Smooth muscle cell (in vitro differentiated cells): ENCODE measurements around the gene TRIM41. TPM values are rescaled to one million over a fixed set of nuclear protein-coding genes. Genes with fewer than 3 reads are reported as not detected.
A peak's percentile ranks its signal among the peaks of the same experiment; 100 is the strongest.
"Not testable (repeated sequence)": the region's sequence is repeated elsewhere in the genome, so short reads cannot be mapped to it uniquely, and the experiment has no call there.

Source experiments
- DNase-seq: peaks from one replicate; lab custom pipeline; 2025; ENCODE audit not compliant: unreplicated experiment; lab: John Stamatoyannopoulos, UW
- H2AFZ ChIP-seq: fragments of 200-600 bp; sonication (generic); 2 replicates; pipeline ENCODE4 v1.6.0; 2016; ENCODE audit warnings: antibody characterized with exemption, low read depth, mild to moderate bottlenecking
- H3F3A ChIP-seq: fragments of 200-600 bp; sonication (generic); 2 replicates; pipeline ENCODE4 v1.6.0; 2017; ENCODE audit warnings: antibody characterized with exemption, low read depth
- H3K27ac ChIP-seq: fragments of 200-600 bp; sonication (generic); 2 replicates; pipeline ENCODE4 v1.5.1; 2016; ENCODE audit warnings: low read depth, mild to moderate bottlenecking
- H3K27me3 ChIP-seq: fragments of 200-600 bp; sonication (generic); 2 replicates; pipeline ENCODE4 v1.6.1; 2016; ENCODE audit warnings: low read depth, mild to moderate bottlenecking
- H3K36me3 ChIP-seq: fragments of 200-600 bp; sonication (generic); 2 replicates; pipeline ENCODE4 v1.5.1; 2016; ENCODE audit warnings: low read depth
- H3K4me1 ChIP-seq: fragments of 200-600 bp; sonication (generic); 2 replicates; pipeline ENCODE4 v1.5.1; 2016; ENCODE audit warnings: low read depth
- H3K4me2 ChIP-seq: fragments of 200-600 bp; sonication (generic); 2 replicates; pipeline ENCODE4 v1.6.0; 2016; ENCODE audit warnings: mild to moderate bottlenecking
- H3K4me3 ChIP-seq: fragments of 200-600 bp; sonication (generic); 2 replicates; pipeline ENCODE4 v1.5.1; 2016; ENCODE audit warnings: mild to moderate bottlenecking
- H3K79me2 ChIP-seq: fragments of 200-600 bp; sonication (generic); 2 replicates; pipeline ENCODE4 v1.6.0; 2016; ENCODE audit warnings: low read depth, mild to moderate bottlenecking
- H3K9ac ChIP-seq: fragments of 200-600 bp; sonication (generic); 2 replicates; pipeline ENCODE4 v1.6.0; 2016; ENCODE audit warnings: low read depth
- H3K9me3 ChIP-seq: fragments of 200-600 bp; sonication (generic); replicated peaks from 2 replicates; pipeline ENCODE4 v1.5.1; 2016; ENCODE audit warnings: low read depth
- H4K20me1 ChIP-seq: fragments of 200-600 bp; sonication (generic); 2 replicates; pipeline ENCODE4 v1.6.0; 2016; ENCODE audit warnings: low read depth
- WGBS: methylation state at CpG from one replicate; pipeline ENCODE4 v1.1.7; 2016; ENCODE audit warnings: low lambda C conversion rate; 5-methylcytosine and 5-hydroxymethylcytosine counted together
- polyA plus RNA-seq: library from polyadenylated mRNA; unstranded; fragments of >200 nt; fragmentation: Nextera tagmentation; extraction: Ambion mirVana; gene quantifications from 2 replicates; pipeline ENCODE4 v1.2.1, GENCODE V29; 2016
- total RNA-seq: library from RNA; depleted of rRNA; stranded (reverse); fragments of >200 nt; gene quantifications from 2 replicates; pipeline ENCODE4 v1.2.3, GENCODE V29; 2014
- TF ChIP-seq, protein P1 (sequence below): fragments of 200-600 bp; sonication (generic); IDR thresholded peaks from 2 replicates; pipeline ENCODE4 v1.5.1; 2017; ENCODE audit warnings: borderline replicate concordance, mild to moderate bottlenecking, antibody characterized with exemption; ENCODE audit not compliant: insufficient read depth, poor library complexity, severe bottlenecking

Gene TRIM41
- total RNA-seq (6.3 and 7.5 TPM in 2 replicates), polyA plus RNA-seq (2.4 and 2.6 TPM in 2 replicates)

- DNase-seq, result no peak
- TF ChIP-seq, protein P1, sequence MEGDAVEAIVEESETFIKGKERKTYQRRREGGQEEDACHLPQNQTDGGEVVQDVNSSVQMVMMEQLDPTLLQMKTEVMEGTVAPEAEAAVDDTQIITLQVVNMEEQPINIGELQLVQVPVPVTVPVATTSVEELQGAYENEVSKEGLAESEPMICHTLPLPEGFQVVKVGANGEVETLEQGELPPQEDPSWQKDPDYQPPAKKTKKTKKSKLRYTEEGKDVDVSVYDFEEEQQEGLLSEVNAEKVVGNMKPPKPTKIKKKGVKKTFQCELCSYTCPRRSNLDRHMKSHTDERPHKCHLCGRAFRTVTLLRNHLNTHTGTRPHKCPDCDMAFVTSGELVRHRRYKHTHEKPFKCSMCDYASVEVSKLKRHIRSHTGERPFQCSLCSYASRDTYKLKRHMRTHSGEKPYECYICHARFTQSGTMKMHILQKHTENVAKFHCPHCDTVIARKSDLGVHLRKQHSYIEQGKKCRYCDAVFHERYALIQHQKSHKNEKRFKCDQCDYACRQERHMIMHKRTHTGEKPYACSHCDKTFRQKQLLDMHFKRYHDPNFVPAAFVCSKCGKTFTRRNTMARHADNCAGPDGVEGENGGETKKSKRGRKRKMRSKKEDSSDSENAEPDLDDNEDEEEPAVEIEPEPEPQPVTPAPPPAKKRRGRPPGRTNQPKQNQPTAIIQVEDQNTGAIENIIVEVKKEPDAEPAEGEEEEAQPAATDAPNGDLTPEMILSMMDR, result peak; percentile 6
- no peaks in the 10 kb centered on the region for H3K36me3 ChIP-seq
- peaks cover 31% of the 10 kb centered on the region for H3K79me2 ChIP-seq
- H2AFZ ChIP-seq, result peak within 1 kb of the TSS; percentile 46
- H3K9ac ChIP-seq, result peak within 1 kb of the TSS; percentile 87
- H3K27me3 ChIP-seq, result no peaks in the 10 kb centered on the region
- no peaks in the 10 kb centered on the region for H4K20me1 ChIP-seq
- H3K27ac ChIP-seq, result peak within 1 kb of the TSS; percentile 90
- peaks cover 22% of the 10 kb centered on the region for H3F3A ChIP-seq
- under 1% methylated on average over 54 of the region's 59 CpGs for WGBS
- H3K9me3 ChIP-seq, result no peaks in the 10 kb centered on the region
- no peaks in the 10 kb centered on the region for H3K4me1 ChIP-seq
- H3K4me3 ChIP-seq, result peak within 1 kb of the TSS; percentile 71
- peak within 1 kb of the TSS; percentile 85 for H3K4me2 ChIP-seq
Measured at GRCh38 chr5:181223058-181223728, at the start of gene TRIM41. Gene TRIM41, plus strand, starts transcription at chr5:181223281. Its CDS starts 719 bp downstream, at chr5:181224000.

- H3F3A ChIP-seq, result peaks cover 15% of the 10 kb centered on the region
- H3K79me2 ChIP-seq, result no peaks in the 10 kb centered on the region
- H4K20me1 ChIP-seq, result no peaks in the 10 kb centered on the region
- TF ChIP-seq, protein P1, result no peak
- DNase-seq, result no peak
- H3K9ac ChIP-seq, result no peak overlapping the region
- 1% methylated on average over 50 of the region's 50 CpGs for WGBS
- peak overlapping the region; percentile 54 for H3K4me2 ChIP-seq
- no peaks in the 10 kb centered on the region for H3K9me3 ChIP-seq
- peaks cover 48% of the 10 kb centered on the region for H3K27me3 ChIP-seq
- H3K36me3 ChIP-seq, result no peaks in the 10 kb centered on the region
- H3K27ac ChIP-seq, result no peak overlapping the region
- H3K4me3 ChIP-seq, result peak overlapping the region; percentile 21
- H3K4me1 ChIP-seq, result peaks cover 17% of the 10 kb centered on the region
- peak overlapping the region; percentile 27 for H2AFZ ChIP-seq
Measured at GRCh38 chr5:181173420-181174342, 49.4 kb upstream of the TRIM41 start.

DNA sequence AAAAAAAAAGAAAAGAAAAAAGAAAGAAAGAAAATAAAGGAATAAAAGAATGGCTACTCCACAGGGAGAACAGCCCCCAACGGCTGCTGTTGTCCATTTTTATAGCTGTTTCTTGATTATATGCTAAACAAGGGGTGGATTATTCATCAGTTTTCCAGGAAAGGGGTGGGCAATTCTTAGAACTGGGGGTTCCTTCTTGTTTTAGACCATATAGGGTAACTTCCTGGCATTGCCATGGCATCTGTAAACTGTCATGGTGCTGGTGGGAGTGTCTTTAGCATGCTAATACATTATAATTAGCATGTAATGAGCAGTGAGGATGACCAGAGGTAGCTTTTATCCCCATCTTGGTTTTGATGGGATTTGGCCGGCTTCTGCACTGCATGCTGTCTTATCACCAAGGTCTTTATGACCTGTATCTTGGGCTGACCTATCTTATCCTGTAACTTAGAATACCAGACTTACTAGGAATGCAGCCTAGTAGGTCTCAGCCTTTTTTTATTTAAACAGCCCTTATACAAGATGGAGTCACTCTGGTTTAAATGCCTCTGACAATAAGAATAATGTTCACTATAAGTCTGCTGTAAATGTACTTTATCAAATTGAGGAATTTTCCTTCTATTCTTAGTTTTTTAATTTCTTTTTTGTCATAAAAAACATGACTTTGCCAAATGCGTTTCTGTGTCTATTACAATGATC, 46.7 kb upstream of the TRIM41 start:
- Histone ChIP-seq H3K9ac (no peak overlapping the region), H3K4me2 (no peak overlapping the region), H4K20me1 (no peaks in the 10 kb centered on the region), H3K9me3 (no peaks in the 10 kb centered on the region), H3K27ac (no peak overlapping the region), H3K79me2 (no peaks in the 10 kb centered on the region), H3K4me3 (no peak overlapping the region), H2AFZ (no peak overlapping the region), H3K4me1 (no peaks in the 10 kb centered on the region), H3K36me3 (no peaks in the 10 kb centered on the region), H3K27me3 (peaks cover 43% of the 10 kb centered on the region), H3F3A (peaks cover 11% of the 10 kb centered on the region)
- WGBS, result 85% methylated on average over 3 of the region's 3 CpGs
- TF ChIP-seq, protein P1, result no peak
- no peak for DNase-seq

GRCh38 chr5:181177559-181177958, 45.5 kb upstream of the TRIM41 start:
- H3K79me2 ChIP-seq, DNase-seq, H3K27ac ChIP-seq, H3K9ac ChIP-seq, H3K9me3 ChIP-seq, H2AFZ ChIP-seq, H3K4me1 ChIP-seq, H3K36me3 ChIP-seq, H3K4me3 ChIP-seq, H3K4me2 ChIP-seq, H4K20me1 ChIP-seq: not testable (repeated sequence)
- Histone ChIP-seq H3K27me3 (peaks cover 32% of the 10 kb centered on the region), H3F3A (peaks cover 10% of the 10 kb centered on the region)
- WGBS, result 81% methylated on average over 14 of the region's 14 CpGs
